HG03520 (cell line): ENCODE data around the gene COPS7A.

Experiments
- ATAC-seq: cut with Tn5 transposase; IDR thresholded peaks from one replicate; pipeline ENCODE4 v1.9.1; 2021; ENCODE audit warnings: mild to moderate bottlenecking, moderate library complexity; ENCODE audit not compliant: unreplicated experiment

Gene COPS7A

DNA sequence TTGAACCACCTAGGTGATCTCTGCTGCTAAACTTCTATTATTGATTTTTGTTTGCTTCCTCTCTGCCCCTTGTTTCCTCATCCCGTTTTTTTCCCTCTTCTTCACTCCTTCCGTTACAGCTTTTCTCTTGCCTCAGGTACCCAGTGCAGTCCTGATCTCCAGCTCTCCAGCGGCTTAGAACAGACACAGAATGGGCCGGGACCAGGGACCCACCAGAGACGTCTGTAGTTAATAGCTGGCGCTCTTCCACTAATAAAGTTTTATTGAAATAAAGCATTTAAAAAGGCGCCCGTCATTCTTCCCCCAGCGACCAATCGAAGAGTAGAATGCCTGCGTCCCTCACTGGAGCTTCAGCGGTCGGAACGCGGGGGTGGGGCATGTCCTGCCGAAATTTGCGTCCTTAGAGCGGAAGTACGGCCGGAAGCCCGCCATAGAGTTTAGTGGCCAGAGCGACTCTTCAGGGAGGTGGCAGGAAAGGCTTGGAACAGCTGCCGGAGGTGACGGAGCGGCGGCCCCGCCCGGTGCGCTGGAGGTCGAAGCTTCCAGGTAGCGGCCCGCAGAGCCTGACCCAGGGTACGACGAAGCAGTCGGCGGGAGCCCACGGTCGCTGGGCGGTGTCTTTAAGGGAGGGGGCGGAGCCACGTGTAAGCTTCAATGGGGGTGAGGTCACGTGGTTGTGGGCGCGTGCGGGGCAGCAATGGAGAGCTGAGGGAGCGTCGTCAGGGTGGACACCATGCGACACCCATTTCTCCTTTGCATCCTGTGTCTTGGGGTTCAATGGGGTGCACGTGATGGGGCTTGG is at the start of gene COPS7A:
Gene COPS7A (plus strand): TSS at position 440 of the 802 bp plus-strand sequence. CDS start 611 bp downstream, outside the sequence.
- peak; percentile 92 for ATAC-seq

- ATAC-seq, result no peak
Observed at GRCh38 chr12:6676962-6677361, 46.9 kb upstream of the COPS7A start.

GRCh38 chr12:6684609-6685008 is 39.2 kb upstream of the COPS7A start:
- no peak for ATAC-seq

DNA sequence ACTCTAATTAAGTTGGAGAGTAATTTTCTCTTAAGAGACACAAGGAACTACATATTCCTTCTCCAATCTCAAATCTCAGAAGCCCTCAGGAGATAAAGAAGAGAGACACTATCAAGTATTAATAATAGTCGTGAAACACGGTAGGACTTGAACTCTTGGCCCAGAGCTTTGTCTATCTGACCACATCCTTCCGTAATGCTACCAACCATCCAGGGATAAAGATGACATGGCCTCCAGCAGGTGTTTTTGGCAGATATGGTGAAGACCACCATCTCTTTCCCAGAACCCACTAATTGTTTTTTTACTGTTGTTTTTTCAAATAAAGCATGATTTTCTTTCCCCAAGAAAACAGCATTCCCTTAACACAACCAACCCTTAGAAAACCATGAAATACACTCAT is 38.0 kb upstream of the COPS7A start:
- no peak for ATAC-seq

- ATAC-seq, result peak; percentile 7
Observed at GRCh38 chr12:6688543-6688998, 35.3 kb upstream of the COPS7A start.

DNA sequence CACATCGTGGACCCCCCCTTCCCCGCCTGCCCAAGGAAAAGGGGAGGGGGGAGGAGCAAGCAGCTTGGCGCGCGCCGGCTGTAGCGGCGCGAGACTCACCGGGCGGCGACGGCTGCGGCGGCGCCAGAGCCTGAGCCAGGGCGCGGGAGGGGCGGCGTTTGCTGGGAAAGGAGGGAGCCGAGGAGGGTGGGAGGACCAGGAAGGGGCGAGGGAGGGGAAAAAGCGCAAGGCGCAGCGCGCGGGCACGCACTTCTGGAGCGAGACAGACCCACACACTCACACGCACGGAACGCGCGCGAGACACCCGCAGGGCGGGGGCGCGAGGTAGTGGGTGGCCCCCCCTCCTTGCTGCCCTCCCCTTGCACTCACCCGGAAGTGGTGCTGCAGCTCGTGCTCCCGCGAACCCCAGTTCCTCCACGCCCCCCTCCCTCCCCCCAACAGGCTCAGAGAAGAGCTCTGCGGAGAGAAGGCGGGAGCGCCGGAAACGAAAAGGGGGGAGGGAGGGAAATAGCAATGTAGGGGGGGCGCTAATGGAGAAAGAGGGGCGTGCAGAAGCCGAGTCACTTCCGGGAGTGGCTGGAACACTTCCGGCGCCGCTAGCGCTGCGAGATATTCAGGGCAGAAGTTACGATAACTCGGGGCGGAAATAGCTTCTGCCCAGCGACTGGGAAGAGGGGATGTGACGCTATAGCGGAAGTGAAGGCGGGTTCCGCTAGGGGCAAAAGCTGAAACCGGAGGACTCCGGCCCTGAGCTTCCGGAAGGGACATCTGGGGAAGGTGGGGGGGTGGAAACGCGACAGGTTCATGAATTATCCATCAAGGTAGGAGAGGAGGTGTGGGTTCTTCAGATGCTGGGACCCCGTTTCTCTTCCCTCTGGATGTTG is 34.6 kb upstream of the COPS7A start, which contains the start of gene ZNF384:
Gene ZNF384 (minus strand): TSS at position 377 of the 884 bp plus-strand sequence. CDS start 9,855 bp downstream, outside the sequence.
- peak; percentile 87 for ATAC-seq

GRCh38 chr12:6691473-6691872 is 32.4 kb upstream of the COPS7A start:
- ATAC-seq, result no peak

DNA sequence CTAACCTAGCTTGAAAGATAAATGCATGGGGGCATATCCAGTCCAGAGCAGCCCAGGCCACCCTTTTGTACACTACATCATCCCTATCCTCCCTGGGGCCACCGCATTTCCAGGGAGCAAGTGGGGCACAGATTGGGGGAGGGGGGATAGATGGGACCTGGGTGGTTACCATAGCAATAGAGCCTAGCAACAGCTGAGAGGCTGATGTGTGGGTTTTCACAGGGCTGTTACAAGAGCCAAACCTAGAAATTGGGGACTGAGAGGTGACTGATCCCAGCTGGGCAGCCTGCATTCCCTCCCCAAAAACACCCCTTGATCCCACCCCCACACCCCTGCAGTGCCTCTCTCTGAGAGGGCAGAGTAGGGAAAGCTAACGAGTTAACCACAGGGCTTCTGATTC is 31.0 kb upstream of the COPS7A start:
- no peak for ATAC-seq

DNA sequence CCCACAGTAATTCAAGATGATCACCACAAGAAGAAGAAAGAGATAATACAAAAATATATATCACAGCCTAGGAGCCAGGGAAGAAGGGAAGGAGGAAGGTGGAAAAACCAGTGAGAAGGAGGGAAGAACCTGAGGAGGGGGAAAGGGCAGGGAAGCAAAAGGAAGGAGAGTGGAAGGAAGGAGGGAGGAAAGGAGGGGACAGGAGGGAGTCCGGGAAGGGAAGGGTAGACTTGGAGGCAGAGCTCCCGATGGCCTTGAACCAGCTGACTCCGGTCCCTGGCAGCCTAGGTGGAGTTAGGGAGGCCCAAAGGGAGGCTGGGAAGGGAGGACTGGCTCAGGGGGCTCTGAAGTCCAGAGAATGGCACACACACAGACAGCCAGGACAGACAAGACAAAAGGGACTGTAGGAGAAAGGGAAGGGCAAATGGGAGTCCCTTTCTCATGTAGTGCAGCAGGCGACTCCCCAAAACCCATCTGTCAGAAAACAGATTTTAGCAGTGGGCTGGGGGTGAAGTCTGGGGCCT is 30.0 kb upstream of the COPS7A start:
- ATAC-seq, result no peak

DNA sequence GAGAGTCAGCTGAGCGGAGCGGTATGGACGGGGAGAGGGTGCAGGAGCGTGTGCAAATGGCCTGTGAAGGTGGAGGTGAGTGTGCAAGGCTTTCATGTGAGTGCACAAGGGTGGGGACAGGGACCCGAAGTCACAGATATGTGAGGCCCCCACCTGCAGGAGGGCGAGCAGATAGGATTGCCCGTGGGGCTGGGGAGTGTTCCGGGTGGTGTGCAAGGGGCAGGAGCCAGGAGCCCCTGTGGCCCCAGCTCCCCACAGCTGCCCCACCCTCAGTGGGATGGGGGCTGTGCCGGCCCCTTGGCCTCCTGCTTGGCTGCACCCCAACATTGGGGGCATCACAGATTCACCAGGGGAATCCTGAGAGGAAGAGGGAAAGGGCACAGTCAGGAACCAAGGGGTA is 29.1 kb upstream of the COPS7A start:
- ATAC-seq, result no peak

DNA sequence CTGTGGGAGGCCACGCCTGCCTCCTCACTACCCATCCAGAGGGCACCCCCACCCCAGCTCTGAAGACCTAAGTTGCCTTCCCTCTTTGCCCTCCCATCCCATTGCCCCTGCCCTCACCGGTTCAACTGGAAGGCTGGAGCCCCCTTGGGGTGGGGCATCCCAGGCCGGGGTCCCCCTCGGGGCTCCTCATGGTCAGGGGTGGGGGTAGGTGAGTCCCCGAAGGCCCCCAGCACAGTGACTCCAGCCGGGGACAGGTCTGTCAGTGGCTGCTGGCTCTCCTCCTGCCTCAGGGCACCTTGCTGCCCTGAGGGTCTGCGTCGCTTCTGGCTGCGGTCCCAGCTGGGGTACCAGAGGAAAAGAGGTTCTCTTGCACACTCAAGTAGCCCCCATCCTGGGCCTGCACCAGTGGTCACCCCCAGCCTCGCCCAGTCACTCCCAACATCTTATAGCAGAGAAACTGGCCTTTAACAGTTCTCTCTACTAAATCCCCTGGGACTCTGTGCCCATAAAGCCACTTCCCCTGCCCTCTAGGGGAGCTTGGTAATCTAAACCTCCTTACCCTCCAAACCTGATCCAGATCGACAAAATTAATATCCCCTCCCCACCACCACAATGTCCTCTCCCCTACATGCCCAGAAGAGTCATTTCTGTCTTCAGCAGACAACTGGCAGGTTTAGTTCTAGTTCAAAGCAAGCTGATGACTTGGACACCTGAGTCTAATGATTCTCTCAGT is 28.4 kb upstream of the COPS7A start:
- ATAC-seq, result no peak

- ATAC-seq, result no peak
Observed at GRCh38 chr12:6696690-6697583, 26.9 kb upstream of the COPS7A start.

GRCh38 chr12:6697584-6698351 is 26.1 kb upstream of the COPS7A start:
- ATAC-seq, result no peak

DNA sequence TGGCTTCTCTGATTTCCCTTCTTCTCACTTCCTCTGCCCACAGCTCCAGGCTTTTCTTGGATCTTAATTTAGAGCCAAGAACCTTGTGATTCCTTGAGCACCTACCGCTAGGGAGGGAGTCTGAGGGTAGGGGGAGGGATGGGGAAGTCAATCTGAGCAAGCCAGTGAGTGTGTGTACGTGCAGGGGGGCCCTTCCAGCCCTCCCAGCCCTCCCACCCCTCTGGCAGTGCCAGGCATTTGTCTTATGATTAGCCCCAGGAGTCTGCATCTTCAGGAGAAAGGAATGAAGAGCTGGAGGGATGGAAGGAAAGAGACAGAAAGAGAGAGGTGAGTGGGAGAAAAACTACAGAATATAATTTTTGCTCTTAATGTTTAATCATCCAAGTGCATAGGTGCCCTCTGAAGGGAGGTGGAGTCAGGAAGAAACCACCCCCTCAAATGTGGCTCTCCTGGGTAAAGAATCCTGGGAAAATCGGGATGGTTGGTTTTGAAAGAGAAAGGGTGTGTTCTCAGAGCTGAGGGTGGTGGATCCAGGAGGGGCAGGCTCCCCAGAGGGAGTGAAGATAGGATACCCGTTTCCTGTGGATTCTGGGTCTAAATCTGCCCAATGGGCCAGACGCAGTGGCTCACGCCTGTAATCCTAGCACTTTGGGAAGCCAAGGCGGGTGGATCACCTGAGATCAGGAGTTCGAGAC is 25.3 kb upstream of the COPS7A start:
- ATAC-seq, result no peak

DNA sequence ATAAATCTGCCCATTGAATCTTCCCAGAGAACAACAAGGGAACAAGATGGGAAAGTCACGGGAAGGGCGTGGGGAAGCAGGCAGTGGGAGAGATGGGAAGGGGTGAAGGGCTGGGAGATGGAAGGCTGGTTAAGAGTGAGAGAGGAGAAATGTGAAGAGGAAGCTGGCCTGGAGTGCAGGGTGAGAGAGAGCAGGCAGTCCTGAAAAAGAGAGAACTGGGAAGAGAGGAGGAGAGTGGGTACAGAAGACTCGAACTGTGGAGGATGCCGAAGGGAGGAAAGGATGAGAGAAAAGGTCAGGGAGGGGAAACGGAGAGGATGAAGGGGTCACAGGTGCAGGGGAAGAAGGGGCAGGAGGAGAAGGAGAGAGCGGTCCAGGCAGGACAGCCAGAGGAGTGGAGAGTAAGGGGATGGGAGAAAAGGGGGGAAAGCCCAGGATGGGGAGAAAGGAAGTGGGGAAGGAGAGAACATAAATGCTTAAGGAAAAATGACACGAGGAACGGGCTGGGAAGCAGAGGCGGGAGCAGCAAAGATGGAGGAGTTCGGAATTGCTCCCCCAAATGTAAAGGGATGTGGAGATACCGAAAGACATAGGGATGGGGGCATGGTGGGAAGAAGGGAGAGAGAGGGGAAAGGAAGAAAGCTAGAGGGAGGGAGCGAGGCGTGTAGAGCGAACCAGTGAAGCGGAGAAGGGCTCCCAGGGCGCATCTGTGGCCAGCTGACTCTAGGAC is 24.4 kb upstream of the COPS7A start:
- ATAC-seq, result no peak

- ATAC-seq, result no peak
Observed at GRCh38 chr12:6699989-6700645, 23.7 kb upstream of the COPS7A start.

GRCh38 chr12:6700646-6701051 is 23.2 kb upstream of the COPS7A start, which contains the start of gene PIANP:
PIANP (minus strand) TSS chr12:6700815; CDS start chr12:6698061, 2,754 bp downstream.
- ATAC-seq, result no peak
